Colonic mucosa (tissue), 4 donors: ENCODE results near the gene TNK1. TPM values are rescaled to one million over a fixed set of nuclear protein-coding genes. Genes with fewer than 3 reads are reported as not detected.

Experiments used
- DNase-seq: peaks from one replicate; pipeline ENCODE4 v3.0.0-alpha.2; 2020
- H3K27ac ChIP-seq: fragments of 200-600 bp; one replicate; pipeline ENCODE4 v1.8.0; 2021
- H3K27me3 ChIP-seq: fragments of 200-600 bp; one replicate; pipeline ENCODE4 v1.8.0; 2021
- H3K36me3 ChIP-seq: fragments of 200-600 bp; one replicate; pipeline ENCODE4 v1.8.0; 2021
- H3K4me1 ChIP-seq: fragments of 200-600 bp; one replicate; pipeline ENCODE4 v1.8.0; 2021; ENCODE audit warnings: mild to moderate bottlenecking
- H3K4me3 ChIP-seq: fragments of 200-600 bp; one replicate; pipeline ENCODE4 v1.8.0; 2021
- H3K9ac ChIP-seq, 2 donors: one replicate each; pipeline ENCODE4 v1.7.0; 2013; ENCODE audit warnings: control low read depth in 2 of 2, low read depth in 2 of 2, low read length in 2 of 2
- H3K9me3 ChIP-seq: fragments of 200-600 bp; one replicate; pipeline ENCODE4 v1.8.0; 2021
- intact Hi-C: fragments of 100-400 bp; cut with DNase I; formaldehyde crosslinking; loops from one replicate; pipeline ENCODE4 v1.14.1; 2022
- total RNA-seq, 2 donors: library from RNA; stranded (reverse); fragmentation: NEBNext Ultra II Directional in 1 of 2; extraction: Animal tissue kit (Norgen Biotek cat#: 25700) in 1 of 2; gene quantifications; one replicate each; pipeline ENCODE4 v1.2.1, GENCODE V29; 2021
- TF ChIP-seq, protein P1 (sequence below): fragments of 200-600 bp; IDR thresholded peaks from one replicate; pipeline ENCODE4 v1.8.0; 2022; ENCODE audit warnings: antibody characterized with exemption, mild to moderate bottlenecking
- donor health status: healthy.
- donor health status: DM: no; HTN: no; CAD: no.
- donor health status: DM: no; HTN: no; CAD: no.

The TNK1 gene
- total RNA-seq, 2 donors from 2014 or later = 18.0 to 22.6 TPM

DNA sequence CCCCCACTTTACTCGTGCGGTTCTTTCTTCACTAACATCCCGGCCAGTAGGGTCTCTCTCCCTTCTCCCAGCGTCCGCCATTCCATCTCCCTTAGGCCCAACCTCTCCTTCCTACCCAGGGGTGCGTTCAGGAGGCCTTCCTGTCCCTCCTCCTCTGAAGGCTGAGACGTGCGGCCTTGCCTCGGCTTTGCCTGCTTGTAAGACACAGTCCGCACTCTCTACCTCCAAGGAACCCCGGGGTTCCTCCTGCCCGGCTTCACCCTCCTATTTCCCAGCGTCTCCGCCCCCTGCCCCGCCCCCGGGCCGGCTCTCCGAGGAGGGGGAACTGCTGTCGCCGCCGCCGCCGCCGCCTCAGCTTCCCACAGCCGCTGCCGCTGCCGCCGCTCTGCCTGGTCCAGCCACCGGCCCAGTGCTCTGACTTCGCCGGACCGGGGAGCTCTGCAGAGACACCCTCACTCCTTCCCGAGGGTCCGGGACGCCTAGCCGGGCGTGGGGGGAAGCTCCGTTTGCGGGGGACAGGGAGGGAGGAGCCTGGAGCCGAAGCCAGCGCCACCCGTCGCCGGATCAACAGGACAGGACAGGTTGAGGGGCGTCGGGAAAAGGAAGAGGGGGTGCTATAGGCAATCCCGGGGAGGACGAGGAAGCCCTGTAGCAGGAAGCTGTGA, 57.2 kb downstream of the TNK1 start:
- no peaks in the 10 kb centered on the region for H3K9me3 ChIP-seq
- H3K27ac ChIP-seq = no peak overlapping the region
- DNase-seq = peak; percentile 59
- H3K27me3 ChIP-seq = peaks cover 38% of the 10 kb centered on the region
- intact Hi-C loops = loop anchor here (2.0 to 10.0 kb wide), 3 partner anchors 47 to 147 kb away; partner anchors contain the start of genes MPDU1, POLR2A and TMEM95
- peak overlapping the region; percentile 26 for H3K4me3 ChIP-seq
- TF ChIP-seq, protein P1, sequence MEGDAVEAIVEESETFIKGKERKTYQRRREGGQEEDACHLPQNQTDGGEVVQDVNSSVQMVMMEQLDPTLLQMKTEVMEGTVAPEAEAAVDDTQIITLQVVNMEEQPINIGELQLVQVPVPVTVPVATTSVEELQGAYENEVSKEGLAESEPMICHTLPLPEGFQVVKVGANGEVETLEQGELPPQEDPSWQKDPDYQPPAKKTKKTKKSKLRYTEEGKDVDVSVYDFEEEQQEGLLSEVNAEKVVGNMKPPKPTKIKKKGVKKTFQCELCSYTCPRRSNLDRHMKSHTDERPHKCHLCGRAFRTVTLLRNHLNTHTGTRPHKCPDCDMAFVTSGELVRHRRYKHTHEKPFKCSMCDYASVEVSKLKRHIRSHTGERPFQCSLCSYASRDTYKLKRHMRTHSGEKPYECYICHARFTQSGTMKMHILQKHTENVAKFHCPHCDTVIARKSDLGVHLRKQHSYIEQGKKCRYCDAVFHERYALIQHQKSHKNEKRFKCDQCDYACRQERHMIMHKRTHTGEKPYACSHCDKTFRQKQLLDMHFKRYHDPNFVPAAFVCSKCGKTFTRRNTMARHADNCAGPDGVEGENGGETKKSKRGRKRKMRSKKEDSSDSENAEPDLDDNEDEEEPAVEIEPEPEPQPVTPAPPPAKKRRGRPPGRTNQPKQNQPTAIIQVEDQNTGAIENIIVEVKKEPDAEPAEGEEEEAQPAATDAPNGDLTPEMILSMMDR = no peak
- H3K9ac ChIP-seq = peak overlapping the region; percentile 4 to 26
- H3K4me1 ChIP-seq = peaks cover 18% of the 10 kb centered on the region
- no peaks in the 10 kb centered on the region for H3K36me3 ChIP-seq

GRCh38 chr17:7438656-7439460, 58.0 kb downstream of the TNK1 start:
- peaks cover 18% of the 10 kb centered on the region for H3K4me1 ChIP-seq
- no peaks in the 10 kb centered on the region for H3K9me3 ChIP-seq
- H3K27me3 ChIP-seq = peaks cover 38% of the 10 kb centered on the region
- TF ChIP-seq, protein P1 = no peak
- no peak for DNase-seq
- intact Hi-C loops = loop anchor here (5.0 to 10.0 kb wide), 2 partner anchors 82 to 146 kb away; partner anchors contain the start of genes MPDU1 and TMEM95
- H3K36me3 ChIP-seq = no peaks in the 10 kb centered on the region
- H3K4me3 ChIP-seq = peak overlapping the region; percentile 26
- H3K27ac ChIP-seq = no peak overlapping the region
- H3K9ac ChIP-seq = no peak overlapping the region

Other genes starting within 250 kb of the TNK1 start
- 1 to 10 TPM in 1 of 2 donors, under 1 TPM in 1; 0.47 to 1.1 TPM for gene ASGR1, start 201.7 kb upstream of the TNK1 start, total RNA-seq
- 1 to 10 TPM; 4.8 to 5.6 TPM for gene DLG4, start 161.3 kb upstream of the TNK1 start, total RNA-seq
- gene ACADVL, start 161.2 kb upstream of the TNK1 start, total RNA-seq = 100 to 1,000 TPM; 606 to 859 TPM
- gene DVL2, start 146.6 kb upstream of the TNK1 start, total RNA-seq = 10 to 100 TPM; 32.4 to 42.4 TPM
- gene PHF23, start 141.6 kb upstream of the TNK1 start, total RNA-seq = 10 to 100 TPM; 29.8 to 38.6 TPM
- 100 to 1,000 TPM; 378 to 513 TPM for gene GABARAP, start 138.6 kb upstream of the TNK1 start, total RNA-seq
- 100 to 1,000 TPM; 124 to 145 TPM for gene CTDNEP1, start 129.4 kb upstream of the TNK1 start, total RNA-seq
- 10 to 100 TPM; 34.4 to 77.9 TPM for gene ELP5, start 128.9 kb upstream of the TNK1 start, total RNA-seq
- gene CLDN7, start 118.6 kb upstream of the TNK1 start, total RNA-seq = 100 to 1,000 TPM; 798 to 919 TPM
- gene SLC2A4, start 99.4 kb upstream of the TNK1 start, total RNA-seq = 1 to 10 TPM; 1.9 to 5.7 TPM
- 10 to 100 TPM; 22.1 to 40.4 TPM for gene YBX2, start 86.5 kb upstream of the TNK1 start, total RNA-seq
- 100 to 1,000 TPM; 367 to 917 TPM for gene EIF5A, start 73.5 kb upstream of the TNK1 start, total RNA-seq
- gene GPS2, start 65.7 kb upstream of the TNK1 start, total RNA-seq = 10 to 100 TPM; 53.8 to 85.7 TPM
- 10 to 100 TPM; 30.2 to 55.8 TPM for gene NEURL4, start 51.8 kb upstream of the TNK1 start, total RNA-seq
- gene ACAP1, start 44.6 kb upstream of the TNK1 start, total RNA-seq = 10 to 100 TPM in 1 of 2 donors, 1 to 10 TPM in 1; 7.4 to 12.1 TPM
- gene KCTD11, start 28.9 kb upstream of the TNK1 start, total RNA-seq = 10 to 100 TPM in 1 of 2 donors, 1 to 10 TPM in 1; 5.6 to 12.6 TPM
- not detected for gene TMEM95, start 25.9 kb upstream of the TNK1 start, total RNA-seq
- gene PLSCR3, start 13.4 kb downstream of the TNK1 start, total RNA-seq = 10 to 100 TPM; 11.0 to 12.0 TPM
- 100 to 1,000 TPM in 1 of 2 donors, 10 to 100 TPM in 1; 88.2 to 101 TPM for gene TMEM256, start 23.0 kb downstream of the TNK1 start, total RNA-seq
- 1 to 10 TPM; 2.5 to 5.0 TPM for gene NLGN2, start 26.8 kb downstream of the TNK1 start, total RNA-seq
- not detected for gene SPEM1, start 39.2 kb downstream of the TNK1 start, total RNA-seq
- not detected for gene SPEM2, start 44.5 kb downstream of the TNK1 start, total RNA-seq
- not detected for gene SPEM3, start 47.8 kb downstream of the TNK1 start, total RNA-seq
- 10 to 100 TPM; 20.4 to 20.6 TPM for gene TMEM102, start 54.3 kb downstream of the TNK1 start, total RNA-seq
- gene FGF11, start 58.4 kb downstream of the TNK1 start, total RNA-seq = 1 to 10 TPM; 1.2 to 1.6 TPM
- 1 to 10 TPM; 4.3 to 6.1 TPM for gene CHRNB1, start 64.0 kb downstream of the TNK1 start, total RNA-seq
- 10 to 100 TPM; 12.9 to 26.7 TPM for gene ZBTB4, start 98.5 kb downstream of the TNK1 start, total RNA-seq
- not detected for gene SLC35G6, start 100.4 kb downstream of the TNK1 start, total RNA-seq
- 100 to 1,000 TPM in 1 of 2 donors, 10 to 100 TPM in 1; 73.5 to 137 TPM for gene POLR2A, start 103.3 kb downstream of the TNK1 start, total RNA-seq
- 10 to 100 TPM; 11.4 to 18.3 TPM for gene TNFSF12, start 168.0 kb downstream of the TNK1 start, total RNA-seq
- gene TNFSF13, start 177.7 kb downstream of the TNK1 start, total RNA-seq = 100 to 1,000 TPM in 1 of 2 donors, 10 to 100 TPM in 1; 67.5 to 125 TPM
- gene SENP3, start 180.8 kb downstream of the TNK1 start, total RNA-seq = 10 to 100 TPM; 25.7 to 56.6 TPM
- 10 to 100 TPM; 37.7 to 56.6 TPM for gene CD68, start 198.5 kb downstream of the TNK1 start, total RNA-seq
- 100 to 1,000 TPM in 1 of 2 donors, 10 to 100 TPM in 1; 80.1 to 111 TPM for gene MPDU1, start 202.8 kb downstream of the TNK1 start, total RNA-seq
- gene SOX15, start 209.0 kb downstream of the TNK1 start, total RNA-seq = 1 to 10 TPM in 1 of 2 donors, under 1 TPM in 1; 0.61 to 1.0 TPM
- gene FXR2, start 233.8 kb downstream of the TNK1 start, total RNA-seq = 10 to 100 TPM; 24.9 to 27.4 TPM
- gene SAT2, start 246.7 kb downstream of the TNK1 start, total RNA-seq = 10 to 100 TPM; 55.3 to 77.3 TPM
- under 1 TPM; 0.42 to 0.64 TPM for gene SHBG, start 249.0 kb downstream of the TNK1 start, total RNA-seq